ENCODE measurements around the gene IL27RA.

GRCh38 chr19:14035706-14036105 is 4.1 kb downstream of the IL27RA start:
- no peak for TF ChIP-seq POLR2A (IDR thresholded peaks at IDR 0.05)
- no peak for TF ChIP-seq CTCF (IDR thresholded peaks at IDR 0.05)

Data from adrenal gland (tissue), 5 donors.